ENCODE results near the gene ASB4.

GRCh38 chr7:95491201-95491600 lies 5.5 kb downstream of the ASB4 start:
- TF ChIP-seq CTCF (IDR thresholded peaks at IDR 0.05; ENCODE audit: low read depth, low read length) (no peak), EZH2phosphoT487 (IDR thresholded peaks at IDR 0.05; ENCODE audit: low read depth) (no peak)

Measured in OCI-LY3 (cell line).